ENCODE measurements around the gene NPTX1. TPM values are rescaled to one million over a fixed set of nuclear protein-coding genes. Genes with fewer than 3 reads are reported as not detected.

Gene NPTX1
- total and polyA plus RNA-seq, 9 of the 15 experiments (the other 6 are each of a cell fraction or from before 2014, with no cell fraction given) = 0.04 TPM; not detected in 8

- ChIA-PET POLR2A (interaction anchor here (0.7 kb wide), 1 partner anchor 1584 kb away, joined by 3 read pairs; no protein-coding TSS in a partner anchor), CTCF (ENCODE audit: low intra/inter-chr PET ratio) (interaction anchor here (1.9 to 2.7 kb wide), 4 partner anchors 149 to 555 kb away, joined by 17 to 38 read pairs (median 18); no protein-coding TSS in a partner anchor)
- WGBS (ENCODE audit: insufficient coverage, low coverage, missing lambda C conversion rate) = 7% methylated on average over 9 of the region's 9 CpGs
- no peaks in the 10 kb centered on the region for H3K9me3 ChIP-seq (replicated peaks; ENCODE audit: control insufficient read depth, insufficient read depth, low read depth, low read length)
- H4K20me1 ChIP-seq (replicated peaks; ENCODE audit: control insufficient read depth, insufficient read depth, low read length) = peaks cover 33% of the 10 kb centered on the region
- no peaks in the 10 kb centered on the region for H3K9me1 ChIP-seq (ENCODE audit: control insufficient read depth, insufficient read depth, low read length)
- no TSS peak for BruUV-seq (replicated peaks)
- ATAC-seq (no peak), DNase-seq (ENCODE audit: extremely low read depth in 1 of 4, low spot score in 3 of 4) (no peak), FAIRE-seq (no peak)
- H3K4me1 ChIP-seq (replicated peaks in 1 of 2; ENCODE audit: control insufficient read depth in 2 of 2, insufficient read depth in 2 of 2, low read length in 2 of 2) = peaks cover 0 to 51% of the 10 kb centered on the region in 2 experiments; a peak in 2 of 5 replicates
- H3K27ac ChIP-seq (ENCODE audit: extremely low read depth, low read depth, low read length) = no peak overlapping the region
- H2AFZ ChIP-seq (ENCODE audit: low read depth, low read length) = no peak overlapping the region
- H3K79me2 ChIP-seq (ENCODE audit: control insufficient read depth, insufficient read depth, low read length) = no peaks in the 10 kb centered on the region
- TF ChIP-seq ZKSCAN1 (IDR thresholded peaks at IDR 0.05; ENCODE audit: low read depth, low read length) (no peak), CTCFL (IDR thresholded peaks at IDR 0.05; ENCODE audit: borderline replicate concordance, insufficient read depth, low read depth, low read length, poor library complexity, severe bottlenecking) (no peak), L3MBTL2 (IDR thresholded peaks at IDR 0.05) (no peak), ZNF512 (tag; IDR thresholded peaks at IDR 0.05) (no peak)
- peak overlapping the region in 1 of 2 experiments; percentile 74; a peak in 2 of 4 replicates for H3K9ac ChIP-seq (ENCODE audit: insufficient read depth in 1 of 2, low read depth in 2 of 2, low read length in 2 of 2)
- intact Hi-C loops (cut with micrococcal nuclease) (loop anchor here (5.0 kb wide), 2 partner anchors 226 to 556 kb away; no protein-coding TSS in a partner anchor), in situ Hi-C loops (cut with MboI) (loop anchor here (5.0 kb wide), 2 partner anchors 151 to 556 kb away; no protein-coding TSS in a partner anchor)
- no peaks in the 10 kb centered on the region for H3K36me3 ChIP-seq (ENCODE audit: control insufficient read depth, insufficient read depth, low read length)
- H3K4me3 ChIP-seq = no peak overlapping the region
- peaks cover 20 to 86% of the 10 kb centered on the region in 2 experiments; a peak in 4 of 5 replicates for H3K27me3 ChIP-seq (ENCODE audit: control insufficient read depth in 2 of 2, insufficient read depth in 2 of 2, low read length in 2 of 2)
- H3K4me2 ChIP-seq (ENCODE audit: insufficient read depth, low read length) = no peak overlapping the region
Measured at GRCh38 chr17:80425835-80426426, 50.5 kb downstream of the NPTX1 start.
